Stimulated activated CD8-positive, alpha-beta memory T cell treated with anti-CD3 and anti-CD28 coated beads, Interleukin-2, amount 100 ng/mL, for 1 hour (primary cell): ENCODE results near the gene ADAD2.

Experiments
- DNase-seq, 2 donors: peaks; one replicate each; pipeline ENCODE4 v3.0.0-alpha.2; 2020; ENCODE audit warnings: low read depth in 2 of 2

The ADAD2 gene

GRCh38 chr16:84223456-84223855 lies 32.5 kb downstream of the ADAD2 start:
- DNase-seq, result no peak

- no peak for DNase-seq
These were observed 33.6 kb downstream of the ADAD2 start for GRCh38 chr16:84224554-84224953.

GRCh38 chr16:84225126-84225525 lies 34.2 kb downstream of the ADAD2 start:
- no peak for DNase-seq

GRCh38 chr16:84225571-84225970 lies 34.6 kb downstream of the ADAD2 start:
- DNase-seq, result no peak

GRCh38 chr16:84226026-84226425 lies 35.1 kb downstream of the ADAD2 start:
- DNase-seq, result no peak

- DNase-seq, result no peak
These were observed 36.6 kb downstream of the ADAD2 start for GRCh38 chr16:84227548-84227947.

GRCh38 chr16:84228256-84228838 lies 37.4 kb downstream of the ADAD2 start:
- no peak for DNase-seq

GRCh38 chr16:84229471-84229870 lies 38.5 kb downstream of the ADAD2 start:
- DNase-seq, result no peak

GRCh38 chr16:84232060-84232459 lies 41.1 kb downstream of the ADAD2 start:
- DNase-seq, result no peak

- no peak for DNase-seq
These were observed 42.0 kb downstream of the ADAD2 start for GRCh38 chr16:84232969-84233368.

- no peak for DNase-seq
These were observed 42.8 kb downstream of the ADAD2 start for GRCh38 chr16:84233748-84234147.

GRCh38 chr16:84234321-84235241 lies 43.6 kb downstream of the ADAD2 start:
- DNase-seq, result no peak

- no peak for DNase-seq
These were observed 45.7 kb downstream of the ADAD2 start for GRCh38 chr16:84236671-84237070.

- DNase-seq, result no peak
These were observed 47.2 kb downstream of the ADAD2 start for GRCh38 chr16:84237994-84238750.

GRCh38 chr16:84239141-84239769 lies 48.3 kb downstream of the ADAD2 start:
- DNase-seq, result no peak

GRCh38 chr16:84239909-84240308 lies 49.0 kb downstream of the ADAD2 start, which contains the start of gene KCNG4:
TSS of gene KCNG4 (minus strand) at chr16:84240012. CDS start at chr16:84237485, 2,527 bp downstream.
- no peak for DNase-seq

GRCh38 chr16:84240455-84240854 lies 49.5 kb downstream of the ADAD2 start:
- DNase-seq, result no peak

- no peak for DNase-seq
These were observed 50.8 kb downstream of the ADAD2 start for GRCh38 chr16:84241778-84242177.

- DNase-seq, result no peak
These were observed 51.9 kb downstream of the ADAD2 start for GRCh38 chr16:84242839-84243238.

GRCh38 chr16:84243732-84244131 lies 52.8 kb downstream of the ADAD2 start:
- DNase-seq, result no peak

- DNase-seq, result no peak
These were observed 53.8 kb downstream of the ADAD2 start for GRCh38 chr16:84244728-84245127.
